HepG2 (cell line): Measurements from ENCODE around the gene TGFBRAP1. TPM values are rescaled to one million over a fixed set of nuclear protein-coding genes. Genes with fewer than 3 reads are reported as not detected.

Experiments
- ATAC-seq: fragments of 200-7000 bp; cut with Tn5 transposase; 3 replicates; pipeline ENCODE4 v1.9.1; 2020; ENCODE audit warnings: mild to moderate bottlenecking, moderate library complexity
- BruUV-seq: library from RNA; stranded (reverse); fragments of 400-500 nt; replicated peaks from 2 replicates; lab custom pipeline; 2021; lab: Mats Ljungman, UMichigan
- CTCF ChIA-PET: fragments of 300-600 bp; formaldehyde crosslinking; extraction: SDS; loops from one replicate; lab custom pipeline; 2021; ENCODE audit warnings: low total read pairs, inconsistent platforms, low intra/inter-chr PET ratio; lab: Yijun Ruan, JAX
- POLR2A ChIA-PET: fragments of 350-600 bp; sonication (Branson Sonifier 250); formaldehyde crosslinking; loops from one replicate; lab custom pipeline; 2020; ENCODE audit warnings: antibody characterized with exemption, inconsistent platforms; lab: Yijun Ruan, JAX
- DNase-seq: peaks from one replicate; pipeline ENCODE4 v3.0.0-alpha.2; 2015; ENCODE audit warnings: low spot score
- FAIRE-seq: peaks from 3 replicates; lab custom pipeline; 2011; peaks lifted over from hg19 to GRCh38; lab: Jason Lieb, UNC
- H2AFZ ChIP-seq: one replicate; pipeline ENCODE4 v1.6.1; 2011; ENCODE audit warnings: low read length, inconsistent platforms
- H3K27ac ChIP-seq: fragments of 300-600 bp; 3 replicates; pipeline ENCODE4 v1.8.0; 2011; ENCODE audit warnings: mixed run types, mild to moderate bottlenecking, mixed read lengths, low read length, inconsistent platforms; ENCODE audit not compliant: insufficient read depth; ENCODE audit errors: extremely low read length
- H3K27me3 ChIP-seq, 2 experiments: fragments of 200-600 bp in 1 of 2; 2 replicates in 1 of 2; 3 replicates in 1 of 2; pipeline versions ENCODE4 v1.6.0 to v1.8.0; 2011; ENCODE audit warnings: low read length in 2 of 2, mild to moderate bottlenecking in 2 of 2, moderate library complexity in 2 of 2, inconsistent platforms in 1 of 2; ENCODE audit not compliant: insufficient read depth in 2 of 2, control insufficient read depth in 1 of 2
- H3K36me3 ChIP-seq, 2 experiments: fragments of 200-600 bp in 1 of 2; replicated peaks in 1 of 2; 2 replicates in 1 of 2; 3 replicates in 1 of 2; pipeline versions ENCODE4 v1.5.1 to v1.8.0; 2011; ENCODE audit warnings: low read length in 2 of 2, inconsistent platforms in 1 of 2; ENCODE audit not compliant: insufficient read depth in 2 of 2, control insufficient read depth in 1 of 2
- H3K4me1 ChIP-seq: 2 replicates; pipeline ENCODE4 v1.5.1; 2012; ENCODE audit warnings: low read length, inconsistent platforms; ENCODE audit not compliant: insufficient read depth
- H3K4me2 ChIP-seq: 2 replicates; pipeline ENCODE4 v1.6.0; 2011; ENCODE audit warnings: low read depth, low read length, inconsistent platforms
- H3K4me3 ChIP-seq, 3 experiments: fragments of 200-600 bp in 1 of 3; sonication (generic), shearing (Covaris generic) in 1 of 3; replicated peaks in 1 of 3; 2 replicates each; pipeline ENCODE4 v1.5.1; 2011 to 2016; ENCODE audit warnings: low read length in 3 of 3, inconsistent platforms in 2 of 3, low read depth in 2 of 3, mild to moderate bottlenecking in 2 of 3, control low read depth in 1 of 3, mixed read lengths in 1 of 3; ENCODE audit not compliant: insufficient read depth in 1 of 3
- H3K79me2 ChIP-seq: one replicate; pipeline ENCODE4 v1.6.1; 2011; ENCODE audit warnings: low read length, inconsistent platforms; ENCODE audit not compliant: insufficient read depth
- H3K9ac ChIP-seq: 2 replicates; pipeline ENCODE4 v1.6.0; 2011; ENCODE audit warnings: mild to moderate bottlenecking, low read depth, low read length, inconsistent platforms; ENCODE audit not compliant: insufficient read depth
- H3K9me3 ChIP-seq: 2 replicates; pipeline ENCODE4 v1.5.1; 2012; ENCODE audit warnings: mild to moderate bottlenecking, low read length
- H4K20me1 ChIP-seq: 2 replicates; pipeline ENCODE4 v1.6.0; 2011; ENCODE audit warnings: inconsistent platforms, mild to moderate bottlenecking, low read length, moderate library complexity; ENCODE audit not compliant: insufficient read depth
- ARNTL ChIP-seq: sonication (generic); formaldehyde crosslinking; IDR thresholded peaks from 2 replicates; pipeline ENCODE4 v1.4.0; 2020; ENCODE audit warnings: mild to moderate bottlenecking, missing genetic modification reagents
- BRD4 ChIP-seq: sonication (generic); formaldehyde crosslinking; IDR thresholded peaks from 2 replicates; pipeline ENCODE4 v1.4.0; 2020; ENCODE audit warnings: missing genetic modification reagents
- GZF1 ChIP-seq: sonication (generic); formaldehyde crosslinking; IDR thresholded peaks from 2 replicates; pipeline ENCODE4 v1.5.1; 2020; ENCODE audit warnings: mild to moderate bottlenecking, missing genetic modification reagents
- HOXA3 ChIP-seq: sonication (generic); formaldehyde crosslinking; IDR thresholded peaks from 2 replicates; pipeline ENCODE4 v1.5.0; 2020; ENCODE audit warnings: missing genetic modification reagents
- NCOR1 ChIP-seq: fragments of 200-600 bp; sonication (generic); IDR thresholded peaks from 2 replicates; pipeline ENCODE4 v1.7.0; 2017; ENCODE audit warnings: antibody characterized with exemption, low read length, borderline replicate concordance
- NFATC3 ChIP-seq: sonication (generic); formaldehyde crosslinking; IDR thresholded peaks from 2 replicates; pipeline ENCODE4 v1.5.1; 2020; ENCODE audit warnings: mild to moderate bottlenecking, missing genetic modification reagents
- RAD21 ChIP-seq: fragments of 450-650 bp; formaldehyde crosslinking; IDR thresholded peaks from 2 replicates; pipeline ENCODE4 v1.5.0; 2020; ENCODE audit warnings: mild to moderate bottlenecking
- RARG ChIP-seq: sonication (generic); formaldehyde crosslinking; IDR thresholded peaks from 2 replicates; pipeline ENCODE4 v1.4.0; 2020; ENCODE audit warnings: low read depth, mild to moderate bottlenecking, missing genetic modification reagents
- SNAPC2 ChIP-seq: sonication (generic); formaldehyde crosslinking; IDR thresholded peaks from 2 replicates; pipeline ENCODE4 v1.8.1; 2022; ENCODE audit warnings: mild to moderate bottlenecking, missing genetic modification reagents
- SP2 ChIP-seq: sonication (generic); formaldehyde crosslinking; IDR thresholded peaks from 2 replicates; pipeline ENCODE4 v1.5.1; 2020; ENCODE audit warnings: mild to moderate bottlenecking, missing genetic modification reagents
- SP5 ChIP-seq: IDR thresholded peaks from 2 replicates; pipeline ENCODE4 v1.6.1; 2016; ENCODE audit warnings: low read depth, borderline replicate concordance
- ZNF616 ChIP-seq: sonication (generic); formaldehyde crosslinking; IDR thresholded peaks from 2 replicates; pipeline ENCODE4 v1.5.0; 2020; ENCODE audit warnings: low read depth, mild to moderate bottlenecking, missing genetic modification reagents
- ZNF674 ChIP-seq: sonication (generic); formaldehyde crosslinking; IDR thresholded peaks from 2 replicates; pipeline ENCODE4 v1.5.0; 2020; ENCODE audit warnings: low read depth, mild to moderate bottlenecking, missing genetic modification reagents
- ZNF720 ChIP-seq: sonication (generic); formaldehyde crosslinking; IDR thresholded peaks from 2 replicates; pipeline ENCODE4 v1.4.0; 2020; ENCODE audit warnings: missing genetic modification reagents
- ZNF746 ChIP-seq: sonication (generic); formaldehyde crosslinking; IDR thresholded peaks from 2 replicates; pipeline ENCODE4 v1.8.0; 2022; ENCODE audit warnings: mild to moderate bottlenecking, missing genetic modification reagents
- WGBS: methylation state at CpG from one replicate; pipeline ENCODE4 v1.1.6; 2017; ENCODE audit warnings: low lambda C conversion rate; 5-methylcytosine and 5-hydroxymethylcytosine counted together
- in situ Hi-C: cut with HindIII; loops from 2 replicates; pipeline ENCODE4 v1.10.0; 2017; ENCODE audit warnings: low pct_unique_long_range_greater_than_20kb; ENCODE audit not compliant: extremely low pct_ligation_motif_present
- intact Hi-C: fragments of 100-400 bp; cut with micrococcal nuclease; formaldehyde crosslinking; loops from one replicate; pipeline ENCODE4 v1.10.0; 2022; ENCODE audit not compliant: unreplicated experiment
- polyA plus RNA-seq, 8 experiments: library from polyadenylated mRNA; depleted of rRNA in 3 of 8; stranded (reverse) in 7 of 8; unstranded in 1 of 8; fragments of >200 nt; fragmentation: Illumina TruSeq in 4 of 8; extraction: Trizol in 4 of 8; gene quantifications; 2 replicates each; pipeline versions ENCODE4 v1.2.1 to v1.2.3, GENCODE V29; 2011 to 2016; ENCODE audit warnings: low read depth in 4 of 8, missing spikeins in 1 of 8, mixed read lengths in 1 of 8; ENCODE audit not compliant: insufficient read depth in 1 of 8
- total RNA-seq, 5 experiments: library from RNA; depleted of rRNA; stranded (reverse); fragments of >200 nt; fragmentation: Illumina TruSeq; extraction: Trizol; gene quantifications; 2 replicates each; pipeline ENCODE4 v1.2.3, GENCODE V29; 2016; ENCODE audit warnings: low read depth in 1 of 5
- TF ChIP-seq, protein P1 (sequence below): IDR thresholded peaks from 2 replicates; pipeline ENCODE4 v1.6.1; 2016; ENCODE audit warnings: missing biosample characterization, missing genetic modification reagents, low read depth
- TF ChIP-seq, protein P2 (sequence below), 2 experiments: sonication (generic) in 1 of 2; formaldehyde crosslinking in 1 of 2; IDR thresholded peaks; 2 replicates each; pipeline versions ENCODE4 v1.4.0 to v1.6.1; 2018 to 2020; ENCODE audit warnings: missing genetic modification reagents in 2 of 2, borderline replicate concordance in 1 of 2, low read depth in 1 of 2, mild to moderate bottlenecking in 1 of 2, missing biosample characterization in 1 of 2
- TF ChIP-seq, protein P3 (sequence below): sonication (generic); formaldehyde crosslinking; IDR thresholded peaks from 2 replicates; pipeline ENCODE4 v1.4.0; 2020; ENCODE audit warnings: mild to moderate bottlenecking, missing genetic modification reagents, borderline replicate concordance

TGFBRAP1 gene
- total and polyA plus RNA-seq, 2 of the 13 experiments (the other 11 are each of a cell fraction or from before 2014, with no cell fraction given) = 12.7 to 22.9 TPM

DNA sequence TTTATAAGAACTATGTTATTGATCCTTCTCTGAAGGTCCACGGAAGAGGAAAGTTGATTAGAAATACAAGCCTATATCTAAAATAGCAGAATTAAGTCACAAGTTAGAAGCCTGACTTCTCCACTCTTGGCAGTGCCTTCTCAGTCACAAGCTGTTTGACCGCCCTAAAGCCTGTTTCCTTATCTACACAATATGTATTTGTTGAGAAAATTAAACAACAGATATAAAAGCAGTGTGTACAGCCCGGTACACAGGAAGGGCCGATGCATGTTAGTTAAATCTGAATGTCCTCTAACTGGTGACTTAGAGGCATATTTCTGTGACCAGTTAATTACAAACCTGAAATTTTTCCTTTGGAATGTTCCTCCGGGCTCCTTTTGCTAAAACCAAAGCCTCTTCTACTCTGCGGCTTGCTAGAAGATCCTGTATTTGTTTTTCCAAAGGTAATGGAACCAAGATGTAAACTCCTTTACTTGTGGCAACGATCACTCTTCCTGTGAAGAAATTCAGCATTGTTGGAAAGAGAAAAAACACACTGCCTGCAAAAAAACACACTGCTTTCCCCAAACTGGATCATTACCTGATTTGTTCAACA lies 33.4 kb downstream of the TGFBRAP1 start:
- in situ Hi-C loops (no loop called here), intact Hi-C loops (no loop called here)
- H3K79me2 ChIP-seq = peaks cover 5% of the 10 kb centered on the region
- H3K9ac ChIP-seq = no peak overlapping the region
- FAIRE-seq (no peak), DNase-seq (no peak), ATAC-seq (no peak)
- no peak overlapping the region for H3K4me2 ChIP-seq
- no peak overlapping the region for H3K4me3 ChIP-seq
- H3K9me3 ChIP-seq = no peaks in the 10 kb centered on the region
- H2AFZ ChIP-seq = no peak overlapping the region
- ChIA-PET CTCF (no interaction called here), POLR2A (no interaction called here)
- 96% methylated on average over 7 of the region's 7 CpGs for WGBS
- H3K27ac ChIP-seq = no peak overlapping the region
- H3K27me3 ChIP-seq = no peaks in the 10 kb centered on the region
- 0 out of 2 replicates have a peak, but pooled peaks cover 3% of the 10 kb centered on the region for H4K20me1 ChIP-seq
- peaks cover 26 to 75% of the 10 kb centered on the region in 2 experiments for H3K36me3 ChIP-seq
- H3K4me1 ChIP-seq = no peaks in the 10 kb centered on the region
- no TSS peak for BruUV-seq
- TF ChIP-seq, protein P1, sequence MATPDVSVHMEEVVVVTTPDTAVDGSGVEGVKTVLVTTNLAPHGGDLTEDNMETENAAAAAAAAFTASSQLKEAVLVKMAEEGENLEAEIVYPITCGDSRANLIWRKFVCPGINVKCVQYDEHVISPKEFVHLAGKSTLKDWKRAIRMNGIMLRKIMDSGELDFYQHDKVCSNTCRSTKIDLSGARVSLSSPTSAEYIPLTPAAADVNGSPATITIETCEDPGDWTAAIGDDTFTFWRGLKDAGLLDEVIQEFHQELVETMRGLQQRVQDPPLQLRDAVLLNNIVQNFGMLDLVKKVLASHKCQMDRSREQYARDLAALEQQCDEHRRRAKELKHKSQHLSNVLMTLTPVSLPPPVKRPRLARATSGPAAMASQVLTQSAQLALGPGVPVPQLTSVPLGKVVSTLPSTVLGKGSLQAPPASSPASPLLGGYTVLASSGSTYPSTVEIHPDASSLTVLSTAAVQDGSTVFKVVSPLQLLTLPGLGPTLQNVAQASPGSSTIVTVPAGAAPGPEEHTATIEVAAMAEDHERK (CRISPR knock-in tag) = no peak
- TF ChIP-seq GZF1 (CRISPR knock-in tag) (no peak), NFATC3 (CRISPR knock-in tag) (no peak), ZNF746 (no peak), NCOR1 (no peak), ZNF616 (CRISPR knock-in tag) (no peak), SP5 (no peak), ZNF674 (CRISPR knock-in tag) (no peak), SNAPC2 (CRISPR knock-in tag) (no peak), SP2 (CRISPR knock-in tag) (no peak), RAD21 (CRISPR knock-in tag) (no peak), BRD4 (CRISPR knock-in tag) (no peak), RARG (CRISPR knock-in tag) (no peak), ARNTL (CRISPR knock-in tag) (no peak), HOXA3 (no peak), ZNF720 (CRISPR knock-in tag) (no peak)
- TF ChIP-seq, protein P2, sequence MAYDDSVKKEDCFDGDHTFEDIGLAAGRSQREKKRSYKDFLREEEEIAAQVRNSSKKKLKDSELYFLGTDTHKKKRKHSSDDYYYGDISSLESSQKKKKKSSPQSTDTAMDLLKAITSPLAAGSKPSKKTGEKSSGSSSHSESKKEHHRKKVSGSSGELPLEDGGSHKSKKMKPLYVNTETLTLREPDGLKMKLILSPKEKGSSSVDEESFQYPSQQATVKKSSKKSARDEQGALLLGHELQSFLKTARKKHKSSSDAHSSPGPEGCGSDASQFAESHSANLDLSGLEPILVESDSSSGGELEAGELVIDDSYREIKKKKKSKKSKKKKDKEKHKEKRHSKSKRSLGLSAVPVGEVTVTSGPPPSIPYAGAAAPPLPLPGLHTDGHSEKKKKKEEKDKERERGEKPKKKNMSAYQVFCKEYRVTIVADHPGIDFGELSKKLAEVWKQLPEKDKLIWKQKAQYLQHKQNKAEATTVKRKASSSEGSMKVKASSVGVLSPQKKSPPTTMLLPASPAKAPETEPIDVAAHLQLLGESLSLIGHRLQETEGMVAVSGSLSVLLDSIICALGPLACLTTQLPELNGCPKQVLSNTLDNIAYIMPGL (CRISPR knock-in tag; IDR thresholded peaks at IDR 0.05; ENCODE audit: borderline replicate concordance in 1 of 2, low read depth in 1 of 2) = no peak
- TF ChIP-seq, protein P3, sequence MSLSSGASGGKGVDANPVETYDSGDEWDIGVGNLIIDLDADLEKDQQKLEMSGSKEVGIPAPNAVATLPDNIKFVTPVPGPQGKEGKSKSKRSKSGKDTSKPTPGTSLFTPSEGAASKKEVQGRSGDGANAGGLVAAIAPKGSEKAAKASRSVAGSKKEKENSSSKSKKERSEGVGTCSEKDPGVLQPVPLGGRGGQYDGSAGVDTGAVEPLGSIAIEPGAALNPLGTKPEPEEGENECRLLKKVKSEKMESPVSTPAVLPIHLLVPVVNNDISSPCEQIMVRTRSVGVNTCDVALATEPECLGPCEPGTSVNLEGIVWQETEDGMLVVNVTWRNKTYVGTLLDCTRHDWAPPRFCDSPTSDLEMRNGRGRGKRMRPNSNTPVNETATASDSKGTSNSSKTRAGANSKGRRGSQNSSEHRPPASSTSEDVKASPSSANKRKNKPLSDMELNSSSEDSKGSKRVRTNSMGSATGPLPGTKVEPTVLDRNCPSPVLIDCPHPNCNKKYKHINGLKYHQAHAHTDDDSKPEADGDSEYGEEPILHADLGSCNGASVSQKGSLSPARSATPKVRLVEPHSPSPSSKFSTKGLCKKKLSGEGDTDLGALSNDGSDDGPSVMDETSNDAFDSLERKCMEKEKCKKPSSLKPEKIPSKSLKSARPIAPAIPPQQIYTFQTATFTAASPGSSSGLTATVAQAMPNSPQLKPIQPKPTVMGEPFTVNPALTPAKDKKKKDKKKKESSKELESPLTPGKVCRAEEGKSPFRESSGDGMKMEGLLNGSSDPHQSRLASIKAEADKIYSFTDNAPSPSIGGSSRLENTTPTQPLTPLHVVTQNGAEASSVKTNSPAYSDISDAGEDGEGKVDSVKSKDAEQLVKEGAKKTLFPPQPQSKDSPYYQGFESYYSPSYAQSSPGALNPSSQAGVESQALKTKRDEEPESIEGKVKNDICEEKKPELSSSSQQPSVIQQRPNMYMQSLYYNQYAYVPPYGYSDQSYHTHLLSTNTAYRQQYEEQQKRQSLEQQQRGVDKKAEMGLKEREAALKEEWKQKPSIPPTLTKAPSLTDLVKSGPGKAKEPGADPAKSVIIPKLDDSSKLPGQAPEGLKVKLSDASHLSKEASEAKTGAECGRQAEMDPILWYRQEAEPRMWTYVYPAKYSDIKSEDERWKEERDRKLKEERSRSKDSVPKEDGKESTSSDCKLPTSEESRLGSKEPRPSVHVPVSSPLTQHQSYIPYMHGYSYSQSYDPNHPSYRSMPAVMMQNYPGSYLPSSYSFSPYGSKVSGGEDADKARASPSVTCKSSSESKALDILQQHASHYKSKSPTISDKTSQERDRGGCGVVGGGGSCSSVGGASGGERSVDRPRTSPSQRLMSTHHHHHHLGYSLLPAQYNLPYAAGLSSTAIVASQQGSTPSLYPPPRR (CRISPR knock-in tag) = no peak
